Measurements from ENCODE around the gene APOO.
"Not testable (repeated sequence)": the region's sequence is repeated elsewhere in the genome, so short reads cannot be mapped to it uniquely, and the experiment has no call there.

Gene APOO

GRCh38 chrX:23896981-23897380 lies 10.8 kb downstream of the APOO start:
- TF ChIP-seq CTCF (IDR thresholded peaks at IDR 0.05; ENCODE audit: insufficient read depth, low read depth, low read length, missing control alignments), result no peak

GRCh38 chrX:23896539-23896938 lies 11.2 kb downstream of the APOO start:
- H3K4me3 ChIP-seq (ENCODE audit: low read length); DNase-seq (ENCODE audit: low read depth): not testable (repeated sequence)

More at GRCh38 chrX:23896981-23897380, 10.8 kb downstream of the APOO start:
- no peak for DNase-seq (ENCODE audit: low read depth)
- H3K4me3 ChIP-seq (ENCODE audit: low read length), result no peak overlapping the region

GRCh38 chrX:23894993-23895392 lies 12.7 kb downstream of the APOO start:
- not testable (repeated sequence) for DNase-seq (ENCODE audit: low read depth); H3K4me3 ChIP-seq (ENCODE audit: low read length)

GRCh38 chrX:23890933-23891332 lies 16.8 kb downstream of the APOO start:
- H3K4me3 ChIP-seq (ENCODE audit: low read length), result no peak overlapping the region
- DNase-seq (ENCODE audit: low read depth), result no peak
- TF ChIP-seq CTCF (IDR thresholded peaks at IDR 0.05; ENCODE audit: insufficient read depth, low read depth, low read length, missing control alignments), result no peak

- TF ChIP-seq CTCF (IDR thresholded peaks at IDR 0.05; ENCODE audit: insufficient read depth, low read depth, low read length, missing control alignments), result no peak
- peak; percentile 19 for DNase-seq (ENCODE audit: low read depth)
- H3K4me3 ChIP-seq (ENCODE audit: low read length), result no peak overlapping the region
Measured at GRCh38 chrX:23888887-23889501, 18.7 kb downstream of the APOO start.

GRCh38 chrX:23887918-23888317 lies 19.8 kb downstream of the APOO start:
- no peak for DNase-seq (ENCODE audit: low read depth)
- no peak overlapping the region for H3K4me3 ChIP-seq (ENCODE audit: low read length)
- no peak for TF ChIP-seq CTCF (IDR thresholded peaks at IDR 0.05; ENCODE audit: insufficient read depth, low read depth, low read length, missing control alignments)

GRCh38 chrX:23887451-23887850 lies 20.3 kb downstream of the APOO start:
- DNase-seq (ENCODE audit: low read depth), result peak; percentile 33
- no peak for TF ChIP-seq CTCF (IDR thresholded peaks at IDR 0.05; ENCODE audit: insufficient read depth, low read depth, low read length, missing control alignments)
- H3K4me3 ChIP-seq (ENCODE audit: low read length), result no peak overlapping the region

- H3K4me3 ChIP-seq (ENCODE audit: low read length), result no peak overlapping the region
- no peak for DNase-seq (ENCODE audit: low read depth)
- no peak for TF ChIP-seq CTCF (IDR thresholded peaks at IDR 0.05; ENCODE audit: insufficient read depth, low read depth, low read length, missing control alignments)
Measured at GRCh38 chrX:23885803-23886202, 21.9 kb downstream of the APOO start.
